Neuron (in vitro differentiated cells): Measurements from ENCODE around the gene PCLO.
"Not testable (repeated sequence)": the region's sequence is repeated elsewhere in the genome, so short reads cannot be mapped to it uniquely, and the experiment has no call there.

Experiments
- H2AFZ ChIP-seq: one replicate; pipeline ENCODE4 v1.6.1; 2013; ENCODE audit warnings: low read depth, mild to moderate bottlenecking, inconsistent platforms, low read length, moderate library complexity
- H3K27me3 ChIP-seq: one replicate; pipeline ENCODE4 v1.6.1; 2013; ENCODE audit warnings: low read length; ENCODE audit not compliant: insufficient read depth
- H3K36me3 ChIP-seq: one replicate; pipeline ENCODE4 v1.6.1; 2013; ENCODE audit warnings: low read length; ENCODE audit not compliant: insufficient read depth
- H3K4me1 ChIP-seq: one replicate; pipeline ENCODE4 v1.6.1; 2013; ENCODE audit warnings: low read length; ENCODE audit not compliant: insufficient read depth
- H3K4me3 ChIP-seq: 2 replicates; pipeline ENCODE4 v1.5.1; 2013; ENCODE audit warnings: mild to moderate bottlenecking, low read length, moderate library complexity
- H3K9me3 ChIP-seq: one replicate; pipeline ENCODE4 v1.6.1; 2013; ENCODE audit warnings: low read length

Gene PCLO

DNA sequence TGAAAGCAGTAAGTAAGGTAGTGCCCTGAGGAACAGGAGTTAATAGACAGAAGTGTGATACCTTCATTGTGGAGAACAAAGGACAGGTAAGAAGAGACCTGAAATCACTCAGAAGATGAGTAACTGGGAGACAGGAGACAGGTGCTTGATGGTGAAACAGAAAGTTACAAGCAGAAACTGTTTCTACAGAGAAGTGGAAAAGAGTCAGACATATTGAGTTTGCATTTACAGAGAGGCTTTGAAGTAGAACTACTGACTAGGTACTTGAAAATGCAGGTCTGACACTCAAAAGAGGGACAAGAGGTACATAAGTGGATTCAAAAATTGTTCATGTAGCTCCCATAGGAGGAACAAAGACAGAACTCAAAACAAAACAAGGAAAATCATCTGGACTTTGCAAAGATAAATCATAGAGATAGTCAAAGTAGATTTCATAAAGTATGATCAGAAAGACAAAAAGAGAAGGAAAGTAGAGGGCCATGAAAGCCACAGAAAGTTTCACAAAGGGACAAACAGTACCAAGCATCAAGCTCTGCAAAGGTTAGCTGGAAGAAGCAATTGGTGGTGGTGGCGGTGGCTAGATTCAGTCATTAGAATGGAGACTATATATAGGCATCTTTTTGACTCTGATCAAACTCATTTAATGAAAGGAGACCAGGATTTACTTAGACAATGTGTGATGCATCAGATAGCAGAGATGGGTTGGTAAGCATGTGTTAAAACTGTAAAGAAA is 198.4 kb downstream of the PCLO start:
- H3K4me3 ChIP-seq = no peak overlapping the region
- no peak overlapping the region for H2AFZ ChIP-seq
- peaks cover 22% of the 10 kb centered on the region for H3K36me3 ChIP-seq
- peaks cover 6% of the 10 kb centered on the region for H3K9me3 ChIP-seq
- no peaks in the 10 kb centered on the region for H3K27me3 ChIP-seq
- H3K4me1 ChIP-seq = no peaks in the 10 kb centered on the region

DNA sequence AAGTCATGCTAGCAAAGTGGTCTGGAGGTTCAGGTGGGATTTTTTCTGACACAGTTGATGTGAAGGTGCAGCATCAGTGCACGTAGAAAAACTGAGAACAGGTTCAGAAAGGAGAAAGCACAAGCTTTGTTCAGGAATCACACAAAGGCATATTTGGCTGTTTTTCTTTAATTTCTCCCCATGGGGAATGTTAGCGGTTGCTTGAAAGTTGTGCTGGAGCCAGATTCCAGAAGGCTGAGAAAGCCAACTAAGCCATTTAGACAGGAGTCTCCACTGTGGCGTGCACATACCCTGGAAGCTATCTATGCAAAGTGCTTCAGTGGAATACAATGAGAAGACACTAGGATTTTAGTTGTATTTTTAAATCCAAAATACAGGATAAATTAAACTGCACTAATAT is 201.4 kb downstream of the PCLO start:
- Histone ChIP-seq H3K4me3 (no peak overlapping the region), H3K36me3 (peaks cover 28% of the 10 kb centered on the region), H2AFZ (no peak overlapping the region), H3K9me3 (peaks cover 5% of the 10 kb centered on the region), H3K27me3 (no peaks in the 10 kb centered on the region), H3K4me1 (no peaks in the 10 kb centered on the region)

DNA sequence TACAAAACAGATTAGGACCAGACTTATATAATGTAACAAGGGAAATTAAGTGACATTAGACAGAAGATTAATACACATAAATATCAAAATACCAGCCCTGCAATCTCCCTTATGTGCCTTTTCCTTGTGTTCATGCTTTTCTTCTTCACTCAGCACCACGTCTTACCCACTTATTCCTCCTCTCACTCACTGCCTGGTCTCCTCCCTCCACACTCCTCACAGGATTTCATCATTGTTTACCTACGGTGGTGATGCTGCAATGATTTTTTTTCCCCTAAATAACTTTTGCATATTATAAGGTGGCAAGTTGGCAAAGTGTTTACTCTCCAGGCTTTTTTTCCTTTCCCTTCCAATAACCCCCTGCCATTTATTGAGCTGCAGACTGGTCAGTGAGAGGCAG is 203.2 kb downstream of the PCLO start:
- Histone ChIP-seq H3K4me3 (no peak overlapping the region), H2AFZ (no peak overlapping the region), H3K27me3 (no peaks in the 10 kb centered on the region), H3K9me3 (peaks cover 4% of the 10 kb centered on the region), H3K4me1 (no peaks in the 10 kb centered on the region), H3K36me3 (peaks cover 30% of the 10 kb centered on the region)

DNA sequence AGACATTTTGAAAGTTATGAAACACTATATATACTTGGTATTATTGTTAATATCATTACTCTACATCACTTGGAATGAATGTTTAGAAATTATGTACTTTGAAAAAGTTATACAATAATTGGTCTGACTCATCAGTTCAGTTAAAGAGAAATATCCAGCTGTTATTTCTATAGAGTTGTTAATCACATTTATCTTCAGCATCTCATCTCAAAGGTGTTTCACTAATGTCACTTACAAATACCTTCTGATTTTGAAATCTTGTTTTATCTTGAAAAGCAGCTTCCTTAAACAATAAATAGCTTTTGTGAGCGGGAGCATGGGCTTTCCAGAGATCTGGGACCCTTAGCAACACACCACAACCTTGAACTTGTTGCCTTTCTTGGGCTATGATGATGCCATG is 205.2 kb downstream of the PCLO start:
- H2AFZ ChIP-seq = no peak overlapping the region
- no peaks in the 10 kb centered on the region for H3K4me1 ChIP-seq
- H3K9me3 ChIP-seq = peaks cover 5% of the 10 kb centered on the region
- H3K4me3 ChIP-seq = no peak overlapping the region
- H3K27me3 ChIP-seq = no peaks in the 10 kb centered on the region
- H3K36me3 ChIP-seq = peaks cover 38% of the 10 kb centered on the region

DNA sequence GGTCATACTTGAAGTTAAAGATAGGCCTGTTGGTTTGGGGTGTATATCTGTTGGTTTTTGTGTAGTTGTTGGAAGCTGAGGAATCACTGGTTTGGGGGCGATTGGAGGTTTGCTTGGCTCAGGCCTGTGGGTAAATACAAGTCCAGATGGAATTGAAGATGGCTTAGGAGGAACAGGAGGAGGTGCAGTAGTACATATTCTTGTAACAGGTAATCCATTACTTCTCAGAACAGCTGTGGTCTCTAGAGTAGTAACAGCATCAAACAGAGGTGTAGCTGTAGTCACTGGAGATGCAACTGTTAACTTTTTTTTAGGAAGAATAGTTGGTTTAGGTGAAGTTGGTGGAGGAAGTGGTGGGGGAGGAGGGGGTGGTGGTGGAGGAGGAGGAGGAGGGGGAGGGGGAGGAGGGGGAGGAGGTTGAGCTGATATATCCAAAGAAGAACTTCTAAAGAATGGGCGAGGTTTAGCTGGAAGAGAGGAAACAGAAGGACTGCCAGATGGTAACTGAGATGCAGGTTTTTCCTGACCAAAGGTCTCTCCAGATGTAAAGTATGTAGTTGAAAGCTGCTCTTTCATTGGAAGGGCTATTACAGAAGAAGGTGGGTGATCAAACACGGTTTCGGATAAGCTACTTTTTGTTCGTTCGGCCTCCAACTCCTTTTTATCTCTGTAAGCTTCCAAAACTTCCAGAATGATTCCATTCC is 209.2 kb downstream of the PCLO start:
- no peaks in the 10 kb centered on the region for H3K4me1 ChIP-seq
- no peaks in the 10 kb centered on the region for H3K27me3 ChIP-seq
- no peak overlapping the region for H2AFZ ChIP-seq
- no peak overlapping the region for H3K4me3 ChIP-seq
- H3K36me3 ChIP-seq = peaks cover 61% of the 10 kb centered on the region
- peaks cover 9% of the 10 kb centered on the region for H3K9me3 ChIP-seq

DNA sequence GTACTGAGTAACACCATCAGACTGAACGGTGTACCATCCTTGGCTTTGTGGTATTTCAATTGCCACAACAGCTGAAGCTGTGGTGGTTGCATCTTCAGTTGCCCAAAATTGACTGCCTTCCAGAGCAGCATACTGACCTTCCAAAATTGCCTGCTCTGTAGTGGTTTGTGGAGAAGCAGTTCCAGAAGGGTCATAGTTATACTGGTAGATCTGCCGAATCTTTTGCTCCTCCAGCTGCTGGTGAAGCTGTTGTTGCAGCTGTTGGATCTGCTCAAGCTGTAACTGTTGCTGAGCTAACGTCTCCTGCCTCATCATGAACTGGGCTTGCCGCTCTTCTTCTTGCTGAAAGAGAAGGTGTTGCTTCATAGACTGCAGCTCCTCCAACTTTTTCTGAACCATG is 212.2 kb downstream of the PCLO start:
- peaks cover 51% of the 10 kb centered on the region for H3K36me3 ChIP-seq

DNA sequence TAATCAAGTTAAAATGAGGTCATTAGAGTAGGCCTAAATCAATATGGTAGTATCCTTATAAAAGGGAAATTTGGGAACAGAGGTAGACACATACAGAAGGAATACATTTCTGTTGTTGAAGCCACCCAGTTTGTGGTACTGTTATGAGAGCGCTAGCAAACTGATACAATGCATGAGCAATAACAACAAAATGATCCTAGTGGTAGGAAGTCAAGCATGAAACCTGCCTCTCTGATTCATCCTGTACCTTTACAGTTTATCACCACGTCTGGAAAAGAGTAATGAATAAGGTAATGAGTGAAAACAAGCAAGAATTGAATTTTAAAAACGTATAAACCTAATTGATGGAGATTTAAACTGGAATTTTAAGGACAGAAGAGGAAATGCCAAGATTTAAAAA is 217.2 kb downstream of the PCLO start:
- H3K4me1 ChIP-seq = no peaks in the 10 kb centered on the region
- H3K27me3 ChIP-seq = no peaks in the 10 kb centered on the region
- peaks cover 3% of the 10 kb centered on the region for H3K9me3 ChIP-seq
- H3K4me3 ChIP-seq = no peak overlapping the region
- no peak overlapping the region for H2AFZ ChIP-seq
- peaks cover 16% of the 10 kb centered on the region for H3K36me3 ChIP-seq

More for the DNA sequence above, 212.2 kb downstream of the PCLO start:
- H2AFZ ChIP-seq = no peak overlapping the region
- no peaks in the 10 kb centered on the region for H3K4me1 ChIP-seq
- no peak overlapping the region for H3K4me3 ChIP-seq
- peaks cover 7% of the 10 kb centered on the region for H3K9me3 ChIP-seq
- no peaks in the 10 kb centered on the region for H3K27me3 ChIP-seq

DNA sequence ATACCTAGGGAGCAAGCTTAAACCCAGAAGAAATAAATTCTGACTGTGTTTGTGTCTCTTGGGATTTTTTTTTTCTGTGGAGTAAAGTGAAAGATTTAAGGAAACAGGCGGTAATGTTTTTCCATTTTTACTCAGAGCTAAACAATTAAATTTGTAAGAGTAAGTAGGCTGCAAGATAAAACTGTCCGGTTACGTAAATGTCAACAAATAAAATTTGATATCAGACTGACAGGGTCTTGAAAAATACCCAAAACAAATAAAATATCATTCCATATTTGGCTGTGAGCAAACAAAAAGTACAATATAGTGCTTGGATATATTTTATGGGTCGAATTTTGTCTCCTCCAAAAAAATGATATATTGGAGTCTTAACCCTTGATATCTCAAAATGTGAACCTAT is 217.6 kb downstream of the PCLO start:
- peaks cover 12% of the 10 kb centered on the region for H3K36me3 ChIP-seq
- H2AFZ ChIP-seq = no peak overlapping the region
- H3K27me3 ChIP-seq = no peaks in the 10 kb centered on the region
- no peaks in the 10 kb centered on the region for H3K4me1 ChIP-seq
- H3K9me3 ChIP-seq = no peaks in the 10 kb centered on the region
- no peak overlapping the region for H3K4me3 ChIP-seq

DNA sequence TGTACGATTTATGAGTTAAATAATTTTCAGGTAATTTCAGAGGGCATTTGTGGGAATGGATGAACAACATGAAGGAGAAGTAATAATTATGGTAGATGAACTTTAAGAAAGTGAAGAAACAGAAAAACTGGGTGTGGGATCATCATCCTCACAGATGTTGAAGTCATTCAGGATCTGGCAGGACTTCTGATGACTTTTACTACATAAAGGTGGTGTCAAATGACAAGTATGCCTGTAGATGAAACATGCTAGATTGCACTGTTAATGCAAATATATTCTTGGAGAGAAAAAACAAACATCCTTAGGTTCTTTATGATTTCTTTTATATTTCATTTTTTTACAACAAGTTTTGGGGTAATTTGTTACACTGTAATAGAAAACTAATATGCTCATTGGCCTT is 230.2 kb downstream of the PCLO start:
- Histone ChIP-seq H2AFZ (no peak overlapping the region), H3K36me3 (no peaks in the 10 kb centered on the region), H3K27me3 (no peaks in the 10 kb centered on the region), H3K4me1 (no peaks in the 10 kb centered on the region), H3K9me3 (no peaks in the 10 kb centered on the region), H3K4me3 (no peak overlapping the region)

DNA sequence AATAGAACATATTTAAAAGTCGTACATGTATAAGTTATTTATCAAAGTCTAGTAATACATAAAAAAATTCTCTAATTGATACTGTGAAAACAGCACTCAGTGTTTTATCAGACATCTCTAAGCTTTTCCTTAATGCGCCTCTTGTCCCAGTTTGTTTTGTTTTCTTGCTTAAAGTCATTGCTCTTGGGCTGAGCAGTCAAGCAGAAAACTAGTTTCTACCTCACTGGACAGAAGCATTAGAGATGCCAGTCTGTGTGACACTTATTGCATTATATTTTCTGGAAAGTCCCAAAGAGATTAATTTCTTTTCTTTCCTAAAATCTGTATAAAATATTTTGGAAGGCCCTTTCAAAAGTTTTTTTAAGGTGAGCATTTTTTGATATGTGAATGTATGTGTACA is 236.2 kb downstream of the PCLO start:
- Histone ChIP-seq H3K4me3 (no peak overlapping the region), H3K9me3 (peaks cover 3% of the 10 kb centered on the region), H3K4me1 (peaks cover 7% of the 10 kb centered on the region), H2AFZ (no peak overlapping the region), H3K27me3 (no peaks in the 10 kb centered on the region), H3K36me3 (peaks cover 2% of the 10 kb centered on the region)

DNA sequence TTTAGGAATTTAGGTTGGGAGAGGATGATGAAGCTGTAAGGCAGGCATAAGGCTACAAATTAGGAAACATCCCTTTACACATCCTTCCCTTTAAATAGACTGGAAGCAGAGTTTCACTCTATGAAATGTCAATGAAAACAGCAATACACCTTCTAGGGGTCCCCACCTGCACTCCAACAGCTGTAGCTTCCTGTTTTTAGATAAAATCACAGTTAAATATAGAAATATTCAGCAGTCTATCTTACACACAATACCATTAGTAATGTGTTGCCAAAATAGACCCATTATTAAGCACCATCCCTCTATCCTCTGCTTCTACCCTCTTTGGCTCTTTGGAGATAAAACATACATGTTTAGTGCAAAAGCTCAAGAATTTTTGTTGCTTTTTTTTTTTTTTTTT is 237.4 kb downstream of the PCLO start:
- H3K4me3 ChIP-seq = no peak overlapping the region
- H3K27me3 ChIP-seq = no peaks in the 10 kb centered on the region
- H3K4me1 ChIP-seq = peaks cover 7% of the 10 kb centered on the region
- H3K9me3 ChIP-seq = peaks cover 3% of the 10 kb centered on the region
- H2AFZ ChIP-seq = no peak overlapping the region
- H3K36me3 ChIP-seq = peaks cover 2% of the 10 kb centered on the region

DNA sequence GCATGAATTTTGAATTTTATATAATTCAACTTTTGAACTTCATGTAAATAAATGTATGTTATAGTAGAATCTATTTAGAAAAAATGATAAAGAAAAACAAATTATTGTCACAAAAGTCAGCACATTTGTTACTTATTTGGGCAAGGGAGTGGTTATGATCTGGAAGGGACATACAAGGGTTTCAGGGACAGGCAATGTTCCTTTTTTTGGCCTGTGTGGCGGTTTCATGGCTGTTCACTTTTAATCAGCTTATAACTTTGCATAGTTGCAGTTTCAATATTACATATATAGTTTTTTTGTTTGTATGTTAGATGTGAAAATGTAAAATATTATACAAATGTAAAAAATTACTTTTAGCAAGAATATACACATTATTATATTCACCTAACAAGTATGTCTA is 256.2 kb downstream of the PCLO start:
- peaks cover 5% of the 10 kb centered on the region for H3K36me3 ChIP-seq
- no peak overlapping the region for H2AFZ ChIP-seq
- no peak overlapping the region for H3K4me3 ChIP-seq
- H3K9me3 ChIP-seq = no peaks in the 10 kb centered on the region
- no peaks in the 10 kb centered on the region for H3K27me3 ChIP-seq
- no peaks in the 10 kb centered on the region for H3K4me1 ChIP-seq

DNA sequence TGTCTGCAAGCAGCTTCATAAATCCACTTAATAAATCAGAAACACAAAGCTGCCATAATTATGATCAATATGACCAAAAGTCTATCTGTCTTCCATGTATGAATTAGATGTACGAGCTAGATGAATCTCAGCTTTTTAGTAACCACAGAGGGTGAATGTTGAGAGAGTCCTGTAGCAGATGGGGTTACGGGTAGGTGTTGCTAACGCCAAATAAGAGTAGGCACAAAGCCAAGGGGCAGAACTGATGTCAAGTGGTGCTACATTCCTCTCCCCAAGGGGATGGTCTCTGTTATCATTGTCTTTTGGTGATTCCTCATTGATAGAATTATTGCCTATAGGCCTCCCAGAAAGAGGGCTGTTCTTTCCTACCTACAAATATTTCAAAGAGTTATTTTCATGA is 257.8 kb downstream of the PCLO start:
- H3K4me1 ChIP-seq = no peaks in the 10 kb centered on the region
- H3K9me3 ChIP-seq = no peaks in the 10 kb centered on the region
- H3K4me3 ChIP-seq = no peak overlapping the region
- H2AFZ ChIP-seq = no peak overlapping the region
- H3K36me3 ChIP-seq = peaks cover 5% of the 10 kb centered on the region
- H3K27me3 ChIP-seq = no peaks in the 10 kb centered on the region

DNA sequence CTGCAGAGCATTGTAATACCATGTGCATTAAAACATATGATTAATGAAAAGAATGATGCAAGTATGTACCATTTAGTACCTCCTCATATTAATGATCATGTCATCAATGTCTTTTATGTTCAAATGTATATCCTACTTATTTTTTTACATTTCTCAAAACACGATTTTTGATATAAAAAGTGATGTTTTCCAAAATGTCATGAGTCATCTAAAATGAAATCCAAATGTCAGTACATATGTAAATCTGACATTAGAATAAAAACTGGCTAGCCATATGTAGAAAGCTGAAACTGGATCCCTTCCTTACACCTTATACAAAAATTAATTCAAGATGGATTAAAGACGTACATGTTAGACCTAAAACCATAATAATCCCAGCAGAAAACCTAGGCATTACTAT is 261.6 kb downstream of the PCLO start:
- not testable (repeated sequence) for H3K27me3 ChIP-seq, H3K36me3 ChIP-seq, H2AFZ ChIP-seq, H3K4me1 ChIP-seq, H3K4me3 ChIP-seq, H3K9me3 ChIP-seq
